Endothelial cell of umbilical vein (primary cell): ENCODE measurements around the gene EFHC1.

ENCODE experiments used
- EZH2 ChIP-seq: IDR thresholded peaks from 2 replicates; pipeline ENCODE4 v1.6.1; 2012; ENCODE audit warnings: borderline replicate concordance, low read depth, mild to moderate bottlenecking, moderate library complexity, low read length, inconsistent platforms; ENCODE audit not compliant: severe bottlenecking
- POLR2A ChIP-seq: IDR thresholded peaks from 2 replicates; pipeline ENCODE4 v1.6.1; 2012; ENCODE audit warnings: low read depth, mild to moderate bottlenecking, control low read depth, low read length
- POLR2AphosphoS5 ChIP-seq: IDR thresholded peaks from 2 replicates; pipeline ENCODE4 v1.6.1; 2012; ENCODE audit warnings: low read depth, mild to moderate bottlenecking, control low read depth, low read length, moderate library complexity; ENCODE audit not compliant: insufficient read depth
- TF ChIP-seq, protein P1 (sequence below), 2 donors: IDR thresholded peaks; 1 replicate in 1 of 2; 2 replicates in 1 of 2; pipeline ENCODE4 v1.5.1; 2011; ENCODE audit warnings: low read length in 2 of 2, mild to moderate bottlenecking in 2 of 2, moderate library complexity in 2 of 2, control low read depth in 1 of 2, inconsistent platforms in 1 of 2, low read depth in 1 of 2; ENCODE audit not compliant: insufficient read depth in 1 of 2; ENCODE audit errors: extremely low read depth in 1 of 2
- TF ChIP-seq, protein P2 (sequence below): IDR thresholded peaks from 2 replicates; pipeline ENCODE4 v1.6.1; 2011; ENCODE audit not compliant: insufficient read depth, insufficient read length

DNA sequence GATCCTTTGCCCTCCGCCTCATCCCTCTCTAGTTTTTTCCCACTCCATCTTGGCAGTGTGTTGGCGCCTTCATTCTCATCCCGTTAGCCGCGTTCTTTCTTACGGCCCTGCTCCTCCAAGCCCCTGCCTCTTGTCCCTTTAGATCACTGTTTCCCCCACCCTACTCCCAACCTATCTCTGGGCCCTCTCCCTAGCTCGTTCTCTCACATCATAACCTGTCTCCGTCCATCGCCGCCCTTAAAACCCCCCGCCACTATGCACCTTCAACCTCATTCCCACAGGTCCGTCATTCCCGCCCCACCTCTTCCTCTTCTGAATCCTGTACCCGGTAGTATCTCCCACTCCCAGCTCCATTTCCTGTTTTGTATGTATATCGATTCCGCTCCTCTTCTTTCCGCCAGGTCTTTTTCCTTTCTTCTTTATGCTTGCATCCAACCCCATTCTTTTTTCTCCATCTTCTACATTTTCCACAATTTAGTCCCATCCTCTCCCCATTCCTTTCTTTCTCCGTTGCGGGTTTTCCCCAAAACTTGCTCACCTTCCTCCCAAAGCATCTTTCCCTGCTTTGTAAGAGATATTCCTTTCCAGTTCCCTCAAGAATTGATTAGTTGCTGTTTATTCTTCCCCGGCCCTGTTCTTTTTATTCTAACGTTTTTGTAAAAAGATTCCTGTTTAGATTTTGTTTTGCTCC, 671 bp downstream of the EFHC1 start:
- TF ChIP-seq, protein P1, sequence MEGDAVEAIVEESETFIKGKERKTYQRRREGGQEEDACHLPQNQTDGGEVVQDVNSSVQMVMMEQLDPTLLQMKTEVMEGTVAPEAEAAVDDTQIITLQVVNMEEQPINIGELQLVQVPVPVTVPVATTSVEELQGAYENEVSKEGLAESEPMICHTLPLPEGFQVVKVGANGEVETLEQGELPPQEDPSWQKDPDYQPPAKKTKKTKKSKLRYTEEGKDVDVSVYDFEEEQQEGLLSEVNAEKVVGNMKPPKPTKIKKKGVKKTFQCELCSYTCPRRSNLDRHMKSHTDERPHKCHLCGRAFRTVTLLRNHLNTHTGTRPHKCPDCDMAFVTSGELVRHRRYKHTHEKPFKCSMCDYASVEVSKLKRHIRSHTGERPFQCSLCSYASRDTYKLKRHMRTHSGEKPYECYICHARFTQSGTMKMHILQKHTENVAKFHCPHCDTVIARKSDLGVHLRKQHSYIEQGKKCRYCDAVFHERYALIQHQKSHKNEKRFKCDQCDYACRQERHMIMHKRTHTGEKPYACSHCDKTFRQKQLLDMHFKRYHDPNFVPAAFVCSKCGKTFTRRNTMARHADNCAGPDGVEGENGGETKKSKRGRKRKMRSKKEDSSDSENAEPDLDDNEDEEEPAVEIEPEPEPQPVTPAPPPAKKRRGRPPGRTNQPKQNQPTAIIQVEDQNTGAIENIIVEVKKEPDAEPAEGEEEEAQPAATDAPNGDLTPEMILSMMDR (IDR thresholded peaks at IDR 0.05; ENCODE audit: extremely low read depth in 1 of 2, insufficient read depth in 1 of 2, low read depth in 1 of 2, low read length in 2 of 2) = no peak
- no peak for TF ChIP-seq POLR2A
- TF ChIP-seq, protein P2, sequence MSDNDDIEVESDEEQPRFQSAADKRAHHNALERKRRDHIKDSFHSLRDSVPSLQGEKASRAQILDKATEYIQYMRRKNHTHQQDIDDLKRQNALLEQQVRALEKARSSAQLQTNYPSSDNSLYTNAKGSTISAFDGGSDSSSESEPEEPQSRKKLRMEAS = no peak
- TF ChIP-seq EZH2 = no peak
- no peak for TF ChIP-seq POLR2AphosphoS5
